Esophagus muscularis mucosa (tissue), 4 donors: ENCODE results near the gene RABL2A.
"Not testable (repeated sequence)": the region's sequence is repeated elsewhere in the genome, so short reads cannot be mapped to it uniquely, and the experiment has no call there.

ENCODE experiments used
- CTCF ChIP-seq, 3 experiments: fragments of 200-600 bp in 2 of 3; fragments of 450-650 bp in 1 of 3; sonication (generic) in 2 of 3; IDR thresholded peaks; one replicate each; pipeline ENCODE4 v1.5.1; 2017 to 2019; ENCODE audit warnings: antibody characterized with exemption in 3 of 3, mild to moderate bottlenecking in 2 of 3, moderate library complexity in 1 of 3
- EP300 ChIP-seq: sonication (generic); formaldehyde crosslinking; IDR thresholded peaks from one replicate; pipeline ENCODE4 v1.6.1; 2017; ENCODE audit warnings: antibody characterized with exemption
- POLR2A ChIP-seq: fragments of 450-650 bp; IDR thresholded peaks from one replicate; pipeline ENCODE4 v1.6.1; 2017; ENCODE audit warnings: antibody characterized with exemption, moderate library complexity, mild to moderate bottlenecking, low read depth
- POLR2AphosphoS5 ChIP-seq, 2 donors: sonication (generic); formaldehyde crosslinking; IDR thresholded peaks; one replicate each; pipeline ENCODE4 v1.6.1; 2017; ENCODE audit warnings: antibody characterized with exemption in 2 of 2

DNA sequence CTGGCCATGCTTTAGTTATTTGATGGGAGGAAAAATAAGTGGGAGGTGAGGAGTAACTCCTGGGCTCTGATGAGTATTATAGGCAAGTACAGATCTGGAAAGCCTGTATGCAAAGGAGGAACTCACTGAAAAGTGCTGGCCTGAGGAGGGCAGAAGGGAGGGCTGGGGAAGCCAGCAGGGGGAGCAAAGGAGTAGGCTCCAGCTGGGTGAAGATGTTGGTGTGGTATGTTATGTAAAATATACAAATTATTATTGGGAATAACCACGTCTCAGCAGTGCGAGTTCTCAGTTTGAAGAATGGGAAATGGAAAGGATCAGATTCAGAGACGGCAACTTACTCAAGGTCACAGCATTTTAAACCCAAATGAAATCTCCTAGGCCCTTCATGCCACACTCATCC lies 39.9 kb upstream of the RABL2A start:
- peak; percentile 26 to 55 (median 33) for TF ChIP-seq CTCF (IDR thresholded peaks at IDR 0.05)
- TF ChIP-seq POLR2A; POLR2AphosphoS5 (IDR thresholded peaks at IDR 0.05); EP300: not testable (repeated sequence)
